ENCODE measurements around the gene GTF3C2. TPM values are rescaled to one million over a fixed set of nuclear protein-coding genes. Genes with fewer than 3 reads are reported as not detected.
"Not testable (repeated sequence)": the region's sequence is repeated elsewhere in the genome, so short reads cannot be mapped to it uniquely, and the experiment has no call there.

Gene GTF3C2
- total RNA-seq, 2 donors from 2014 or later, result 48.4 to 60.0 TPM

GRCh38 chr2:27354597-27354927 lies 2.0 kb downstream of the GTF3C2 start:
- no peak overlapping the region for H3K27ac ChIP-seq
- no peaks in the 10 kb centered on the region for H3K27me3 ChIP-seq
- TF ChIP-seq, protein P1, sequence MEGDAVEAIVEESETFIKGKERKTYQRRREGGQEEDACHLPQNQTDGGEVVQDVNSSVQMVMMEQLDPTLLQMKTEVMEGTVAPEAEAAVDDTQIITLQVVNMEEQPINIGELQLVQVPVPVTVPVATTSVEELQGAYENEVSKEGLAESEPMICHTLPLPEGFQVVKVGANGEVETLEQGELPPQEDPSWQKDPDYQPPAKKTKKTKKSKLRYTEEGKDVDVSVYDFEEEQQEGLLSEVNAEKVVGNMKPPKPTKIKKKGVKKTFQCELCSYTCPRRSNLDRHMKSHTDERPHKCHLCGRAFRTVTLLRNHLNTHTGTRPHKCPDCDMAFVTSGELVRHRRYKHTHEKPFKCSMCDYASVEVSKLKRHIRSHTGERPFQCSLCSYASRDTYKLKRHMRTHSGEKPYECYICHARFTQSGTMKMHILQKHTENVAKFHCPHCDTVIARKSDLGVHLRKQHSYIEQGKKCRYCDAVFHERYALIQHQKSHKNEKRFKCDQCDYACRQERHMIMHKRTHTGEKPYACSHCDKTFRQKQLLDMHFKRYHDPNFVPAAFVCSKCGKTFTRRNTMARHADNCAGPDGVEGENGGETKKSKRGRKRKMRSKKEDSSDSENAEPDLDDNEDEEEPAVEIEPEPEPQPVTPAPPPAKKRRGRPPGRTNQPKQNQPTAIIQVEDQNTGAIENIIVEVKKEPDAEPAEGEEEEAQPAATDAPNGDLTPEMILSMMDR (IDR thresholded peaks at IDR 0.05), result no peak
- H3K36me3 ChIP-seq, result no peaks in the 10 kb centered on the region
- no peak overlapping the region for H3K4me3 ChIP-seq
- H3K9ac ChIP-seq (ENCODE audit: low read depth in 2 of 2, low read length in 2 of 2), result no peak overlapping the region
- H3K4me1 ChIP-seq, result peaks cover 11% of the 10 kb centered on the region
- intact Hi-C loops (cut with DNase I), result no loop called here
- H3K9me3 ChIP-seq, result no peaks in the 10 kb centered on the region
- DNase-seq, result no peak

- intact Hi-C loops (cut with DNase I), result no loop called here
- no peaks in the 10 kb centered on the region for H3K9me3 ChIP-seq
- H3K36me3 ChIP-seq, result no peaks in the 10 kb centered on the region
- H3K27ac ChIP-seq, result no peak overlapping the region
- no peak for DNase-seq
- H3K4me3 ChIP-seq, result no peak overlapping the region
- no peaks in the 10 kb centered on the region for H3K27me3 ChIP-seq
- H3K4me1 ChIP-seq, result peaks cover 11% of the 10 kb centered on the region
- no peak overlapping the region for H3K9ac ChIP-seq (ENCODE audit: low read depth in 2 of 2, low read length in 2 of 2)
- TF ChIP-seq, protein P1 (IDR thresholded peaks at IDR 0.05), result no peak
These were observed 2.6 kb downstream of the GTF3C2 start for GRCh38 chr2:27353762-27354596.

DNA sequence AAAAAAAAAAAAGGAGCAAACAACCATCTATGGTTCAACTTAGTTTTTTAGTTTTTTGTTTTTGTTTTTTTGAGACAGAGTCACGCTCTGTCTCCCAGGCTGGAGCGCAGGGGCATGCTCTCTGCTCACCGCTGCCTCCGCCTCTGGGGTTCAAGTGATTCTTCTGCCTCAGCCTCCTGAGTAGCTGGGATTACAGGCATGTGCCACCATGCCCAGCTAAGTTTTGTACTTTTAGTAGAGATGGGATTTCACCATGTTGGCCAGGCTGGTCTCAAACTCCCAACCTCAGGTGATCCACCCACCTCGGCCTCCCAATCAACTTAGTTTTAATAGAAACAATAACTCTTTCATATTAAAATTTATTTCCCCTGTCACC lies 3.2 kb downstream of the GTF3C2 start:
- peaks cover 11% of the 10 kb centered on the region for H3K4me1 ChIP-seq
- DNase-seq; H3K27me3 ChIP-seq; intact Hi-C loops (cut with DNase I); H3K9ac ChIP-seq (ENCODE audit: low read depth in 2 of 2, low read length in 2 of 2); H3K27ac ChIP-seq; H3K4me3 ChIP-seq; H3K9me3 ChIP-seq; H3K36me3 ChIP-seq: not testable (repeated sequence)

GRCh38 chr2:27351802-27352598 lies 4.6 kb downstream of the GTF3C2 start:
- H3K9me3 ChIP-seq, result no peaks in the 10 kb centered on the region
- no peak overlapping the region for H3K4me3 ChIP-seq
- H3K36me3 ChIP-seq, result no peaks in the 10 kb centered on the region
- intact Hi-C loops (cut with DNase I), result no loop called here
- H3K9ac ChIP-seq (ENCODE audit: low read depth in 2 of 2, low read length in 2 of 2), result no peak overlapping the region
- DNase-seq, result no peak
- H3K27ac ChIP-seq, result no peak overlapping the region
- H3K27me3 ChIP-seq, result no peaks in the 10 kb centered on the region
- H3K4me1 ChIP-seq, result peaks cover 11% of the 10 kb centered on the region
- TF ChIP-seq, protein P1 (IDR thresholded peaks at IDR 0.05), result no peak

DNA sequence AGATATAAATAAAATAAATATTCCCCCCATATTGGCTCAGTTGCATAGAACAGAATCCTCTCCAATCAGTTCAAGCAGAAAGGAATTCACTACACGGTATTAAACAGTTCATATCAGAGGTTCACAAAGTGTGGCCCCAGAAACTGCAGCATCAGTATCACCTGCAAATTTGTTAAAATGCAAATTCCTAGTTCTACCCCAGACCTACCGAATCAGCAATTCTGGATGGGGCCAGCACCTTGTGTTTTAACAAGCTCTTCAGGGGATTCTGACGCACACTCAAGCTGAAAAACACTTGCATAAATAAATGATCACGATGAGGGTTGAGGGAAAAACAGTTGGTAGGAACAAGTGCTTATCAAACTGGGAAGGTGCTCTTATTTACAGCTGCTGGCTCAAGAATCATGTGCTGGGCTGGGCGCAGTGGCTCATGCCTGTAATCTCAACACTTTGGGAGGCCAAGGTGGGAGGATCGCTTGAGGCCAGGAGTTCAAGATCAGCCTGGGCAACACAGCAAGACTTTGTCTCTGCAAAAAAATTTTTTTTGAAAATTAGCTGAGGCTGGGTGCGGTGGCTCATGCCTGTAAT lies 6.4 kb downstream of the GTF3C2 start:
- Histone ChIP-seq H3K36me3 (no peaks in the 10 kb centered on the region), H3K9ac (ENCODE audit: low read depth in 2 of 2, low read length in 2 of 2) (no peak overlapping the region), H3K27ac (no peak overlapping the region), H3K9me3 (no peaks in the 10 kb centered on the region), H3K27me3 (no peaks in the 10 kb centered on the region), H3K4me1 (peaks cover 11% of the 10 kb centered on the region), H3K4me3 (no peak overlapping the region)
- no peak for DNase-seq
- TF ChIP-seq, protein P1 (IDR thresholded peaks at IDR 0.05), result no peak
- intact Hi-C loops (cut with DNase I), result no loop called here

Data from colonic mucosa (tissue), 4 donors.